GM08714 (cell line): ENCODE data around the gene DOCK7.

ENCODE experiments used
- H3K4me3 ChIP-seq: fragments of 200-500 bp; sonication (Bioruptor generic); 2 replicates; pipeline ENCODE4 v1.5.1; 2014; ENCODE audit warnings: mild to moderate bottlenecking, low read length, inconsistent platforms
- ZNF274 ChIP-seq: IDR thresholded peaks from 2 replicates; pipeline ENCODE4 v1.6.1; 2012; ENCODE audit warnings: mild to moderate bottlenecking, low read depth, low read length

The DOCK7 gene

DNA sequence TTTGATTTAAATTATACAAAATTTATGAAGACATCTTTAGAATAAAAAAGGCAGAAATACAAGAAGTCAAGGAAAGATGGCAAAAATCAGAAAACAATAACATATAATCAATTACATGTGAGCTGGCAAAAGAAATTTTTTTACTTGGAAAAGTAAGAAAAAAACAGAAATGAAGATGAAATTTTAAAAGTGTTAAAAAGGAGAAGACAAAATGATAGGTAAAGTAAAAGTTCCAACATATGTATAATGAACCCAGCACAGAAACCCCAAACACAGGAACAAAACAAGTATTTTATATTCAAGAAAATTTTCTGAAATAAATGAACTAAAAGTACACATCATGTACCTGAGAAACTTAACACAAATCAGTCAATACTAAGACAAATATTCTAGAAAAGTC lies 188.0 kb downstream of the DOCK7 start:
- no peak overlapping the region for H3K4me3 ChIP-seq
- no peak for TF ChIP-seq ZNF274

DNA sequence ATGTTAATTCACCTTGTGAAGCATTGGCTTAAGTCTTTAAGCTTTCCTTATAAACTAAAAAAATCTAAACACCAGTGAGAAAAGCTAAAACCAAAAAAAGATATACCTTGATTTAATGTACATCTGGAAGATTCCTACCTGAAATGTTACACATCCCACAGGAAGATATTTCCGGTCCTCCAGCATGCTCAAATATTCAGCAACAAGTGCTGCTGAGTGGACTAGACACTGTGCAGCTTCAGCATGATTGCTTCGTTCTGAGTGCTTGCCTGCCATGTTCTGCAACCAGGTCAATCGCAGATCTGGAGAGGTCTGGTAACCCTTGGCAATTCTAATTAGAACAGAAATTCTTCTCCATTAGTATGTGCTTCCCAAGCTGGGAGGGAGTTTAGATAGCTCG lies 194.0 kb downstream of the DOCK7 start:
- no peak for TF ChIP-seq ZNF274
- no peak overlapping the region for H3K4me3 ChIP-seq

DNA sequence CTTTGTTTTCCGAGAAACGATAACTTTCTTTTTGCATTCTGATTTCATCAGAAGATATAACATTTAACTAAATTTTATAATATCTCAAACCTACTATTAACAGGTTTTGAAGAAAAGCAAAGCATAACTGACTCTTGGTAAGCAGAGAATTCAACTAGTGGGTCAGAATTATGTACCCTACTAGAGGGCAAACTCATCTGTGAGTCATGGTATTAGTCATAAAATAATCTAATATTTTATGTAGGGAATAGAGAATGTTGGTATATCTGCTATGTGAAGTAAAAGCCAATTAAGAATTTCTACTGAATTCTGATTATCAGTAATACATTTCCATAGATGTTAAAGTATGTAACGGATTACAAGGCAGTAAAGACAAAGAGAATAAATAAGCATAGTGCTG lies 194.5 kb downstream of the DOCK7 start:
- TF ChIP-seq ZNF274: no peak
- no peak overlapping the region for H3K4me3 ChIP-seq

- no peak for TF ChIP-seq ZNF274
- H3K4me3 ChIP-seq: no peak overlapping the region
Observed at GRCh38 chr1:62492521-62492920, 195.7 kb downstream of the DOCK7 start.

GRCh38 chr1:62487956-62488355 lies 200.2 kb downstream of the DOCK7 start:
- TF ChIP-seq ZNF274: no peak
- H3K4me3 ChIP-seq: no peak overlapping the region

DNA sequence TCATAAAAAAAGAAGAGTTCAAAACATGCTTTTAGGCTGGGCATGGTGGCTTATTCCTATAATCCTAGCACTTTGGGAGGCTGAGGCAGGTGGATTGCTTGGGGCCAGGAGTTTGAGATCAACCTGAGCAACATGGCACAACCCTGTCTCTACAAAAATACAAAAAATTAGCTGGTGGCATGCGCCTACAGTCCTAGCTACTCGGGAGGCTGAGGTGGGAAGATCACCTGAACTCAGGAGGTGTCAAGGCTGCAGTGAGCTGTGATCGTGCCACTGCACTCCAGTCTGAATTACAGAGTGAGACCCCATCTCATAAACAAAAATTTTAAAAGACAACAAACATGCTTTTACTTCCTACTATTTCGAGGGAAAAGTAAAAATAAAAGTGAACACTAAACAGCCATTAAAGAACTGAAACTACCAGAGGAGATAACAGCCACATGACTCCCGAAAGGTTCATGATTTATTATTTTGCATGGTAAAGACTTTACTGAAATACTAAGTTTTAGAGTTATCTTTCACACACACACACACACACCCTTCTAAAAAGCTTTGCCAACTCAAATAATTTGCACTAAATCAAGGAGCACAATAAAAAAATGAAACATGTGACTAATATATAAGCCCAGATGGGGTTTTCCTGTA lies 203.2 kb downstream of the DOCK7 start:
- no peak for TF ChIP-seq ZNF274
- H3K4me3 ChIP-seq: peak overlapping the region; percentile 19; the same call in 1 of the 2 replicates

DNA sequence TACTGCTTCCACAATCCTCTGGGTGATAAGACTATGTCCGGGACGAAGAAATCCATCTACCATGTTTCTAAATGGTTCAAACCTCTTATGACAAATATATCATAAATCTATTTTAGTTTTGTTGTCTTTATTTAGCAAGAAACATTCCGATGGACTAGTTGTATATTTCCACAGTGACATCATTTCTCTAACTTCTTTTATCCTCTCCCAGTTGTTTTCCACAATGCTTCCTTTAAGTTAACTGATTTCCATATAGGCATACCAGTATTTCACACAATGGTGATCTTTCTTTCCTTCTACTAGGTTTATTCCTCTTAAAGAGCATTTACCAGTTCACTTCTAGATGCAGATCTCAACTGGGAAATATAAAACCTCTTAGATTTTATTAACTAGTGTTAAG lies 206.5 kb downstream of the DOCK7 start:
- no peak overlapping the region for H3K4me3 ChIP-seq
- no peak for TF ChIP-seq ZNF274

- TF ChIP-seq ZNF274: no peak
- H3K4me3 ChIP-seq: no peak overlapping the region
Observed at GRCh38 chr1:62476525-62477219, 211.5 kb downstream of the DOCK7 start.

DNA sequence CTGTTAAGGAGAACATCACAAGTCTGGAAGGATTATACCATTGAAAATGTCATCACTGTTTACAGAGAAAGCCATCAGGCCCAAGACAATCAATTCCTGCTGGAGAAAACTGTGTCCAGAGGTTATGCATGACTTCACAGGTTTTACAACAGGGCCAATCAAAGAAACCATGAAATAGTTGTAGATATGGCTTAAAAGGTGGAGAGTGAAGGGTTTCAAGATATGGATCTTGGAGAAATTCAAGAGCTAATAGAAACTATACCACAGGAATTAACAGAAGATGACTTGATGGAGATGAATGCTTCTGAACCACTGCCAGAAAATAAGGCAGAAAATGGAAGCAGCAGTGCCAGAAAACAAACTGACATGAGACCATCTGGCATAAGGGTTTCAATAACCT lies 221.1 kb downstream of the DOCK7 start:
- no peak for TF ChIP-seq ZNF274

GRCh38 chr1:62462370-62462769 lies 225.8 kb downstream of the DOCK7 start:
- no peak overlapping the region for H3K4me3 ChIP-seq
- TF ChIP-seq ZNF274: no peak

More for the DNA sequence above, 221.1 kb downstream of the DOCK7 start:
- no peak overlapping the region for H3K4me3 ChIP-seq

DNA sequence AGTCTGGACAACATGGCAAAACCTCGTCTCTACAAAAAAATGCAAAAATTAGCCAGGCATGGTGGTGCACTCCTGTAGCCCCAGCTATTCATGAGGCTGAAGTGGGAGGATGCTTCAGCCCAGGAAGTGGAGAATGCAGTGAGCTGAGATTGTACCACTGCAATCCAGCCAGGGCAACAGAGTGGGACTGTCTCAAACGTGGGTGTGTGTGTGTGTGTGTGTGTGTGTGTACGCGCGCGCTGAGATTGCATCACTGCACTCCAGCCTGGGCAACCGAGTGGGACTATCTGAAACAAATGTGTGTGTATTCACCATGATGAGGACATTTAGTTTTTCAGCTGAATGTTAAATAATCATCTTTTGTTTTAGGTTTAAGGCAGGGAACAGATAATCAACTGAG lies 230.2 kb downstream of the DOCK7 start:
- H3K4me3 ChIP-seq: no peak overlapping the region
- no peak for TF ChIP-seq ZNF274

DNA sequence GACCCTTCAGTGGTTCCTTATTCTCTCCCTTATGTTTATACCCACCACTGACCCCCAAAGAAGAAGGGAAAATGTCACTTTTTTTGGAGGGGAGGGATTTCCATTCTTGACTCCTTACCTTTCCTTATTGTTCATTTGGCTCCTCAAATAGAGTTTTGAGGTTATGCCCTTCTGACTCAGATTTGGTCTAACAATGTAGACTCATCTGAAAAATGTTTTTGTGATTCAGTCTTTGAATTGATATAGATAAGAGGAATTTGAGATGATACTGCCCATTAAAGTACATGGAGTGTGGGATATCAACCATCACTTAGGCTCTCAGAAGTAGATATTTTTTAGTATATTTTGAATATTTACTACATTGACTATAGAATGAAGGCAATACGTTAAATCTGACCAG lies 235.2 kb downstream of the DOCK7 start:
- no peak for TF ChIP-seq ZNF274

DNA sequence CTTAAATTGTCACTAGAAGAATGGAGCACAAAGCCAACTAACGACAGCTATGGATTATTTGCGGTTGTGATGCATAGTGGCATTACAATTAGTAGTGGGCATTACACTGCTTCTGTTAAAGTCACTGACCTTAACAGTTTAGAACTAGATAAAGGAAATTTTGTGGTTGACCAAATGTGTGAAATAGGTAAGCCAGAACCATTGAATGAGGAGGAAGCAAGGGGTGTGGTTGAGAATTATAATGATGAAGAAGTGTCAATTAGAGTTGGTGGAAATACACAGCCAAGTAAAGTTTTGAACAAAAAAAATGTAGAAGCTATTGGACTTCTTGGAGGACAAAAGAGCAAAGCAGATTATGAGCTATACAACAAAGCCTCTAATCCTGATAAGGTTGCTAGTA lies 237.9 kb downstream of the DOCK7 start:
- TF ChIP-seq ZNF274: no peak
- H3K4me3 ChIP-seq: no peak overlapping the region

More for the DNA sequence above, 235.2 kb downstream of the DOCK7 start:
- no peak overlapping the region for H3K4me3 ChIP-seq

GRCh38 chr1:62448221-62448933 lies 239.8 kb downstream of the DOCK7 start:
- no peak for TF ChIP-seq ZNF274

GRCh38 chr1:62444701-62445100 lies 243.5 kb downstream of the DOCK7 start:
- no peak for TF ChIP-seq ZNF274
- H3K4me3 ChIP-seq: no peak overlapping the region

More at GRCh38 chr1:62448221-62448933, 239.8 kb downstream of the DOCK7 start:
- no peak overlapping the region for H3K4me3 ChIP-seq
